ENCODE results near the gene SEMA4F.

SEMA4F gene

DNA sequence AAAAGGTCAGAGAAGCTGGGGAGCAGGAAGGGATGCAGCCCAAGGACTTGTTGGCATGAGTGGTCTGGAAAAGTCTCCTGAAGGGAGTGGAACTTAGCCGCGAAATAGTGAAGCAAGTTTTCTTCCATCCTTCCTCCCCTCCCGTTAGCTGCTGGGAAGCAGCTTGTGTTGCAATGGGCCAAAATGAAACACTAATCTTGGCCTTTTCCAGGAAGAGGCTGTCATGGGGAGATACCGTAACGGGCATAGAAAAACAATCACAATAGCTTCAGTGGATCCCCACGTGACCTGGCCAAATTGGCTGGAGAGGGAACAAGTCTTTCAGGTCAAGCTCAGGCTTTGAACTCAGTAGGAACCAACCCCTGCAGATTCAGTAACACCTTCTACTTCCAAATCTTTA lies 49.3 kb downstream of the SEMA4F start:
- DNase-seq (ENCODE audit: insufficient read length, low spot score) (no peak), FAIRE-seq (no peak)

DNA sequence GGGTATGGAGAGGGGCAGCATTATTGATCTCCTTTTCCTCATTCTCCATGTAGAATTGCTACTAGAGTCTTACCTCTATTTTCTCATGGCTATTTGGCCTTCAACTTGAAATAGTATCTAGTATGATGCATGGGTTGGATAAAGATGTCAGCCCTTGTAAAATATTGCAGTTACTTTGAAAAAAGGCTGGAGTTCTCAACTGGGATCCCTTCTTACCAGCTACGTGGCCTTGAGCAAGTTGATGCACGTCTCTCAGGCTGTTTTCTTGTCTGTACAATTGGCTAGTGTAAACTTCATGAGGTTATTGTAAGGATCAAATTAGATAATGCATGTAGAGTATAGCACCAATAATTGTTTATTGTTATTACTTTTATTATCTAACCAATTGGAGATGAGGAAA lies 50.2 kb downstream of the SEMA4F start:
- no peak for DNase-seq (ENCODE audit: insufficient read length, low spot score)
- no peak for FAIRE-seq

DNA sequence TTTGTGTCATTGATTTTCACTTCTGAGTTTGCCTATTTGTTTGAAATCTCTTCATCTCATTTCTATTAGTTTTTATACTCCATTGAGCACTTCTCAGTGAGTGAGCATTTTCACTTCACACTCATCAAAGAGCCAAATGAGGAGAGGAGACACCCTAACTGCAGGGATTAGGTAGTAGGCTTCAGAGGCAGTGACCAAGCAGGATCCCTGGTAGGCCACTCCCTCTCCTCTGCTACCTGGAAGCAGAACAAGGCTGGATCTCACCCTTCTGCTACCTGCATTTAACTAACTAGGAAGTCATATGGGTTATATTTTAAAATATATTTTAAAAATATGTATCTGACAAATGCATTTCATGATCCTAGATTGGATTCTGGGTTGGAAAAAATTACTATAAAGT lies 52.7 kb downstream of the SEMA4F start:
- FAIRE-seq: no peak
- no peak for DNase-seq (ENCODE audit: insufficient read length, low spot score)

DNA sequence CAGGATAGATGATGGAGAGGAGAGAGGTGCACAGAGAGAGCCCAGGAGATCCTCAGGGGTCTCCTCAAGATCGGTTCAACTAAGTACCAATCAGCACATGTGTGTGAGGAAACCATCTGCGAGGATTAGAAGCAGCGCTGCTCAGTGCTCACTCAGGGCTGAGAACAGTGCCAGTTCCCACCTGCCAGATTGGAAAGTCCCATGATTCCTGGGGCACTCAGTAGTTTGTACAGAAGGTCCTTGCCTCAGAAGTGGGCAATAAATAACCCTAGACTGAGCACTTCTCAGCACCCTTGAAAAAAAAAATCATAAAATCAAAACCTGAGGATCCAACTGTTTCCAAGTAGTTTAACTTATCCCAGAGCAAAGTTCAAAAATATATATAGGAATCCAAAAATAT lies 53.8 kb downstream of the SEMA4F start:
- DNase-seq (ENCODE audit: insufficient read length, low spot score) (no peak), FAIRE-seq (no peak)

DNA sequence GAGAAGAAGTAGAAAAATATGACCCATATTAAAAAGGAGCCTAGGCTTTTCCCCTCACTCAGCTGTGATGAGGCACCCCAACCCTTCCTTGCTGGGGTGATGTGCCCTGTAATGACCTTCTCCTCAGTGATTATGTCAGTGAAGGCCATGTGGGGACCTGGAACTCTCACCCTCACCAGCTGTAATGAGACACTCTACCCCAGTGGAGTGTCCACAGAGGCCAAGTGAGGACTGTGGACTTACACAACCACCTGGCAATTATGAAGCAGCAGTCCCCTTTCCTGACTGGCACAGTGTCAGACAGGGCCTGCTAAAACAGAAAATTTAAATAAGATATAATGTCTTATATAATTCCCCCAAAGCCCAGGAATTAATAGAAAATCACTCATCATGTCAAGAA lies 54.2 kb downstream of the SEMA4F start:
- no peak for DNase-seq (ENCODE audit: insufficient read length, low spot score)

DNA sequence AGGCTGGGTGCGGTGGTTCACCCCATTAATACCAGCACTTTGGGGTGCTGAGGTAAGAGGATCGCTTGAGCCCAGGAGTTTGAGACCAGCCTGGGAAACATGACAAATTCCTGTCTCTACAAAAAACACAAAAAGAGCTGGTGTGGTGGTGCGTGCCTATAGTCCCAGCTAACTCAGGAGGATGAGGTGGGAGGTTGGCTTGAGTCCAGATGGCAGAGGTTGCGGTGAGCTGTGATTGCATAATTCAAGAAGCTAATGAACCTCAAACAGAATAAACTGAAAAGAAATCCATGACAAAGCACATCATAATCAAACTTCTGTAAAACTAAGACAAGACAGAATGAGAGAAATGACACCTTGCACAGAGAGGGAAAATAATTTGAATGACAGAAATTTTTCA lies 54.8 kb downstream of the SEMA4F start:
- FAIRE-seq: no peak
- no peak for DNase-seq (ENCODE audit: insufficient read length, low spot score)

More for the DNA sequence above, 54.2 kb downstream of the SEMA4F start:
- no peak for FAIRE-seq

DNA sequence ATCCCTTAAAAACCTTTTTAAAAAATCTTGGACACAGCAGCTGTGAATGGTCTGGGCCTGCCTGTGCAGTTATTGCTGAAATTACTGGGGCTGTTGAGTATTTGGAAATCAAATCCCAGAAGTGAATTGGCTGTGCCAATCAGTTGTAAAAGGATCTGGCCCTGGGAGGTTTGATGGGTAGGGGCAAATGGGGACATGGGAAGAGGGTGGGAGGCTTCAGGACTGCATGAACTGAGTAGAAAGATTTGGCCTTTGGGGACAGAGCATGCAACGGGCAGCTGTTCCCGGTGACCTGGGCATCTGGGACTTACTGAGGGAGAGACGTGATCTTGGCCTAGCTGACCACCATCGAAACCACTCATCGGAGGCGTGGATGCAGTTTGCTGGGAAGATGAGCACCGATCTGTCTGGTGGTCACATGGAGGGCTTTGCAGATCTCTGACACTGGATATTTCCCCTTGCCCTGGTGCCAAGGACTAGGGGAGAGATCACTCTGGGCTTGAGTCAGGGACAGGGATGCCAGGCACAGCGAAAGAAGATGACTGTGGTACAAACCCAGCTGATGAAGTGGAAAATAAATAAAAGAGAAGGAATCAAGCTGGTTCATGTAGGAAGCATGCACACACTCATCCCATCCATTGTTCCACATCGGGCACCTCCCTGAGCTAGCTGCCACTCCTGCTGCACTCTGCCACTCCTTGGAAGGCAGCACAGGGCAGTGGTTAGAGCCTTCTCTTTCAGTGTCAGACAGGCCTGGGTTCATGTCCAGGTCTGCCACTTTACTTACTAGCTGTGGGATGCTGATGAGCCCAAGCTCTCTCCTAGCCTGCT lies 58.4 kb downstream of the SEMA4F start:
- DNase-seq (ENCODE audit: insufficient read length, low spot score): no peak
- no peak for FAIRE-seq

DNA sequence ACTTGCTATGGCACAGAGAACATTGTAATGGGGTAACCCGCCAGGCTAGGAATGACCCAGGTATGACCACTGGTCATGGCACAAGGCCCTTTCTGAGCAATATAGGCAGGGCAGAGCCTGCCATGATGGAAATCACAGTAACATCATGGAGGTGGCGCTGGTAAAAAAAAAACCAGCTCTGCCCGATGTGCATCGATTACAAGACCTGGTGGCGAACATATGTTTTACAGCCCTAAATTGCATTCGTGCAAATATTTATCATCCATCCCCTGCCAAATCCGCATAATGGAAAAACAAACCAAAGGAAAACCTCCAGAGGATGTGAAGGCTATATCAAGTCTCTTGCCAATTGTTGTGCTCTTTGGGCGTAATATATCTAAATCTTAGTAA lies 60.6 kb downstream of the SEMA4F start:
- FAIRE-seq: no peak
- DNase-seq (ENCODE audit: insufficient read length, low spot score): peak; percentile 21

DNA sequence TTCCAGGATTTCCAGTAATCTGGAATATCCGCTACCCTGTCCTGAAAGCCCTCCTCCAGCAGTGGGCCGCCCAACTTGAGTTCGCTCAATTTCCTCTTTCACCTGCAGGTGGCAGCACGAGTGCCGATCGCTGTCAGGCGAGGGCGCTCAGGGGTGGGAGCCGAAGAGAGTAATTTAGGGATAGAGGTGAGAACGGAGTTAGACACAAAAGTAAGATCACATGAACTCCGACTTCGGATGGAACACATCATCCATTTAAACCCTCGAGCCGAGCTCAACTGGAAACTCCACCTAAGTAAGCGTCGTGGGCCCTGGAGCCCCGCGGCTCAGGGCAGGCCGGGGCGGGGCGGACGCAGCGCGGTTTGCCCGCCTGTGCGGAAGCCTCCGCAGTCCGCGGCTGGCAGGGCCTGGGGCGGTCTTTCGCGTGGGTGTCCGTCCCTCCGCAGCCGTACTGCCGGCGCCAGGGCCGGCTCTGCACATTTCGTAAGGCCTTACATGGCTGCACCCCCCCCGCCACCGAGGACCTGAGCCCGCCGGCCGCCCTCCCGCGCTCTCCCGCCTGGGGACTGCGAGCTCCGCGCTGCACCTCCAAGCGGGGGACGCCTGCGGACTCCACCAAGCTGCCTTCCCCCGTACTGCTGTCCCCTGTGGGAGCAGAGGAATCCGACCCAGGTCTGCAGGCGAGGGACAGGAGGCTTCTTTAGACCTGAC lies 61.2 kb downstream of the SEMA4F start:
- FAIRE-seq: peak; percentile 98
- peak; percentile 89 for DNase-seq (ENCODE audit: insufficient read length, low spot score)

DNA sequence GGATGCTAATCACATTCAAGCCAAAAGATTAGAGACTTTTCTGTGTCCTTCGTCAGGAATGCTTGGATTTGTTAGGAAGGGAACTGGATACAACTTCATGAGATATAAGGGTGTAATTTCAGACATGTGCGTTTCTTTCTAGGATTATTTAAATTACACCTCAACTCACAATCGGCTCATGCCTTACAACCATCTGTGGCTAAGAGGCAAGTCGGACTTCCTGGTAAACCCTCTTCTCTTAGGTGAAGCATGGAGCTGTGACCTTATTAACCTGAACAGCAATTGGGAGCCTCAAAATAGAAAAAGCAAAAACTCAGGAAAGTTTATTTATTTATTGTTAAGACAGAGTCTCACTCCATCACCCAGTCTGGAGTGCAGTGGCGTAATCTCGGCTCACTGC lies 61.8 kb downstream of the SEMA4F start:
- no peak for DNase-seq (ENCODE audit: insufficient read length, low spot score)
- no peak for FAIRE-seq

DNA sequence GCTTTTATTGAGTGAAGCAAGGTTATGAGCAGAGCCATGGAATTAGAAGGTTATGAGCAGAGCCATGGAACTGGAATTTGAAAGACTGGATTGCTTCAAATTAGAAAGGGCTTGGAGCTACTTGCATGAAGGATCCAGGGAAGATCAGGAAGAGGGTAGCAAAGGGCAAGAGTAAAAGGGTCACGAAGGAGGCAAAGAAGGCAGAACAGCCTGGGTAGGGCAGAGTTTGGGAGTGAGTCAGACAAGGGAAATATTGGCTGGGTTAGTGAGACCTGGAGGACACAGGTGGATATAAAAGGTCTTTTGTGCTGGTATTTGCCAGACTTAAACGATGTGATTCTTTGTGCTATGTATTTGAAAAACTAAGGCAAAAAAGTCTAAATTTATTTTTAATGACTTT lies 65.0 kb downstream of the SEMA4F start:
- DNase-seq (ENCODE audit: insufficient read length, low spot score) (no peak), FAIRE-seq (no peak)

DNA sequence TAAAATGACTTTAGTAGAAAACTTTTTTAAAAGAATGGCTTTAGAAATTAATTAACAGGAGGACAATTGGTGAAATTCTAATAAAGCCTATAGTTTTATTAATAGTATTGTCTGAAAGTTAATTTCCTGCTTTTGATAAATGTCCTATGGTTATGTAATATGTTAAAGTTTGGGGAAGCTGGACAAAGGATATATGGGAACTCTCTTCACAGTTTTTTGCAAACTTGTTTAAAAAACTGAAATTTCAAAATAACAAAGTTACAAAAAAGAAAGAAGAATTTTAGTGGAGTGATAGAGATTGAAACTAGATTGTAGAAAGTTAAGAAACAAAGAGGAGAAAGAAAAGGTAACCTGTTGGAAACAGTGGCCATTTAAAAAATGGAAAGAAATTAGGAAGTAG lies 67.3 kb downstream of the SEMA4F start:
- FAIRE-seq (no peak), DNase-seq (ENCODE audit: insufficient read length, low spot score) (no peak)

DNA sequence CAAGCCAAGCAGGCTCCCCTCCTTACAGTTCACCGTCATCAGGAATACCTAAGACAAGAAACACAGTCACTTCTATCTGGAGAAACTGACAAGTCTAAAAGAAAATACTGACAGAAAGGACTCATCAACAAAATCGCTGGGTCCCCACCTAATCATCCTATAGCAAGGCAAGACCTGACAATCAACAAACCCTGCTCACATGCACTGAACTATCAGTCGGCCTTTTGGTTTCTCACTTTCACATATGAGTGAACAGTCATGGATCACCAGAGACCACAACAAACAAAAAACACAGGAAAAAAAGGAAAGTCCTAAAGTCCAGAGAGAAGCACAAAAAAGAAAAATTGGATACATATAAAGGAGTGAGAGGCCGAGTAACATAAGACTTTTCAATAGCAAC lies 70.4 kb downstream of the SEMA4F start:
- DNase-seq (ENCODE audit: insufficient read length, low spot score) (no peak), FAIRE-seq (no peak)

DNA sequence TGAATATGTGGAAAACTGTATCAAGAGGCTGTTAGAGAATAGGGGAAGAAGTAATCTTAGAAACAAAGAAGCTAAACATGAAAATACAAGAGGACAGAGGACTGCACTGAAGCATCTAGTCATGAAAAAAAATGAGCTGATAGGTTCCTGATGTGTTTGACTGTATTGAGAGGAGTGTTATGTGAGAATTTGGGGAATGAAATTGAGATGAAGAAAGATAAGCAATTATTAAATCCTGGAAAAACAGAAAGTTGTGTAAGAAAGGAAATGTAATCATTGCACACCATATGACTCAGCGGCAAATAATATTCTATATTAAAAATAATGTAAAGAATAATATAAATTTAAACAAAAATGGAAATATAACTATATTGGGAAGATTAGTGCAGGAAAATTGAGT lies 71.2 kb downstream of the SEMA4F start:
- no peak for DNase-seq (ENCODE audit: insufficient read length, low spot score)
- FAIRE-seq: no peak

DNA sequence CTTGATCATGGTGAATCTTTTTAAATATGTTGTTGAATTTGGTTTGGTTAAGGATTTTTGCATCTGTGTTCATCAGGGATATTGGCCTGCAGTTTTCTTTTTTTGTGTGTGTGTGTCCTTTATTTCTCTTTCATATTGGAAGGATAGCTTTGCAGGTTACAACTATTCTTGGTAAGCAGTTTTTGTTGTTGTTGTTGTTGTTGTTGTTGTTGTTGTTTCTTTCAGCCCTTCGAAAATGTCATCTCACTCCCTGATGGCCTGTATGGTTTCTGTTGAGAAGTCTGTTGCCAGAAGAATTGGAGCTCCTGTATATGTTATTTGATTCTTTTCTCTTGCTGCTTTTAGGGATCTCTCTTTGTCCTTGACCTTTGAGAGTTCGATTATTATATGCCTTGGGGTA lies 74.8 kb downstream of the SEMA4F start:
- DNase-seq (ENCODE audit: insufficient read length, low spot score): no peak
- no peak for FAIRE-seq

DNA sequence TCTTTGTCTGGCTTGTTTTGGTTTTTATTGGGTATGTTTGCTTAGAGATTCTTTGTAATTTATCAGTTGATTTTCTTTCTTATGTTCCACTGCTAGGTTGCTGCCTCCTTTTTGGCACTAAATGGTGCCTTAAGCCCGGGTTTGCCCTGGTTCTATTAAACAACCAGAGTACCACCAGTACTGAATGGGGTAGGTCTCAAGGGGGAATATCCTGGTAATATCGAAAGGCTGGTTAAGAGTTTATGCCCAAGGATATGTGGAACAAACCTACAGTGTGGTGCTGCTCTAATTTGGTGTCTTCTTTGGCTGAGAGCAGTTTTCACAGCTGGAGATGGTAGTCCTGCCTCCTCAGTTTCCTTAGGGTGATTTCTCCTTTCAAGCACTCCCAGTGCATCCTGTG lies 76.5 kb downstream of the SEMA4F start:
- no peak for DNase-seq (ENCODE audit: insufficient read length, low spot score)
- FAIRE-seq: no peak

Measured in HTR-8/SVneo (cell line).